ENCODE data around the gene TGFBR3. TPM values are rescaled to one million over a fixed set of nuclear protein-coding genes. Genes with fewer than 3 reads are reported as not detected.

Gene TGFBR3
- total and polyA plus RNA-seq, 9 of the 15 experiments (the other 6 are each of a cell fraction or from before 2014, with no cell fraction given), result 3.6 to 32.4 (median 15.6) TPM

- peak; percentile 84 for TF ChIP-seq RAD51 (IDR thresholded peaks at IDR 0.05; ENCODE audit: borderline replicate concordance, low read depth)
- no peak for TF ChIP-seq ZNF589 (CRISPR knock-in tag; IDR thresholded peaks at IDR 0.05; ENCODE audit: low read depth)
- peak; percentile 74 for TF ChIP-seq USF2 (CRISPR knock-in tag; IDR thresholded peaks at IDR 0.05)
- no peak for TF ChIP-seq ZNF318 (IDR thresholded peaks at IDR 0.05; ENCODE audit: borderline replicate concordance in 1 of 2, low read depth in 1 of 2)
- peak; percentile 34; the same call in 1 of the 2 replicates for TF ChIP-seq TOE1 (IDR thresholded peaks at IDR 0.05; ENCODE audit: borderline replicate concordance)
- no peak for TF ChIP-seq TOE1 (CRISPR knock-in tag; IDR thresholded peaks at IDR 0.05; ENCODE audit: borderline replicate concordance, low read depth)
Measured at GRCh38 chr1:91651661-91652071, 234.3 kb downstream of the TGFBR3 start (continued).
